GM12878 (cell line): Measurements from ENCODE around the gene MACF1. TPM values are rescaled to one million over a fixed set of nuclear protein-coding genes. Genes with fewer than 3 reads are reported as not detected.

Source experiments
- ATAC-seq: fragments of 200-7000 bp; cut with Tn5 transposase; 3 replicates; pipeline ENCODE4 v1.9.1; 2020; ENCODE audit warnings: mild to moderate bottlenecking, moderate library complexity
- BruUV-seq: library from RNA; stranded (reverse); fragments of 400-500 nt; replicated peaks from 2 replicates; lab custom pipeline; 2021; lab: Mats Ljungman, UMichigan
- CTCF ChIA-PET: fragments of 300-600 bp; sonication (Branson Sonifier 250); formaldehyde crosslinking; extraction: SDS; loops from one replicate; lab custom pipeline; 2021; ENCODE audit warnings: inconsistent platforms; lab: Yijun Ruan, JAX
- POLR2A ChIA-PET: fragments of 350-600 bp; formaldehyde crosslinking; extraction: SDS; loops from one replicate; lab custom pipeline; 2021; ENCODE audit warnings: inconsistent platforms; lab: Charles Lee
- RAD21 ChIA-PET: fragments of 300-600 bp; sonication (Branson Sonifier 250); formaldehyde crosslinking; loops from one replicate; lab custom pipeline; 2023; ENCODE audit warnings: antibody characterized with exemption; ENCODE audit not compliant: unreplicated experiment; lab: Charles Lee
- SMC1A ChIA-PET: fragments of 300-600 bp; sonication (Branson Sonifier 250); formaldehyde crosslinking; loops from one replicate; lab custom pipeline; 2023; ENCODE audit not compliant: unreplicated experiment, uncharacterized antibody; lab: Charles Lee
- DNase-seq: peaks from one replicate; pipeline ENCODE4 v3.0.0-alpha.2; 2011; ENCODE audit warnings: low read depth, low spot score
- FAIRE-seq: peaks from 3 replicates; lab custom pipeline; 2011; peaks lifted over from hg19 to GRCh38; lab: Jason Lieb, UNC
- H2AFZ ChIP-seq: 2 replicates; pipeline ENCODE4 v1.6.0; 2011; ENCODE audit warnings: low read depth, low read length, control low read depth; ENCODE audit not compliant: control insufficient read depth
- H3K27ac ChIP-seq: 2 replicates; pipeline ENCODE4 v1.5.1; 2011; ENCODE audit warnings: control low read depth; ENCODE audit not compliant: control insufficient read depth, insufficient read depth
- H3K27me3 ChIP-seq, 2 experiments: replicated peaks in 1 of 2; 2 replicates each; pipeline versions ENCODE4 v1.6.0 to v1.6.1; 2011; ENCODE audit warnings: low read length in 1 of 2; ENCODE audit not compliant: control insufficient read depth in 2 of 2, insufficient read depth in 2 of 2
- H3K36me3 ChIP-seq, 2 experiments: 2 replicates each; pipeline ENCODE4 v1.5.1; 2011; ENCODE audit warnings: low read length in 1 of 2; ENCODE audit not compliant: control insufficient read depth in 2 of 2, insufficient read depth in 2 of 2
- H3K4me1 ChIP-seq: 2 replicates; pipeline ENCODE4 v1.6.1; 2011; ENCODE audit warnings: mild to moderate bottlenecking, low read length, moderate library complexity, mixed read lengths; ENCODE audit not compliant: control insufficient read depth, insufficient read depth
- H3K4me2 ChIP-seq: 2 replicates; pipeline ENCODE4 v1.6.0; 2011; ENCODE audit warnings: control low read depth; ENCODE audit not compliant: control insufficient read depth, insufficient read depth
- H3K4me3 ChIP-seq: fragments of 200-600 bp; sonication (generic); 2 replicates; pipeline ENCODE4 v1.5.1; 2016
- H3K79me2 ChIP-seq: 2 replicates; pipeline ENCODE4 v1.6.0; 2011; ENCODE audit warnings: low read length; ENCODE audit not compliant: control insufficient read depth, insufficient read depth
- H3K9ac ChIP-seq: 2 replicates; pipeline ENCODE4 v1.8.0; 2011; ENCODE audit warnings: low read length, control low read depth, mixed read lengths; ENCODE audit not compliant: control insufficient read depth, insufficient read depth
- H3K9me3 ChIP-seq: replicated peaks from 3 replicates; pipeline ENCODE4 v1.5.1; 2011; ENCODE audit warnings: mild to moderate bottlenecking, low read length; ENCODE audit not compliant: control insufficient read depth, insufficient read depth
- H4K20me1 ChIP-seq: 2 replicates; pipeline ENCODE4 v1.6.0; 2011; ENCODE audit not compliant: control insufficient read depth, insufficient read depth
- BCL11A ChIP-seq: IDR thresholded peaks from 2 replicates; pipeline ENCODE4 v1.6.1; 2011; ENCODE audit warnings: low read depth, low read length
- DPF2 ChIP-seq: fragments of 450-650 bp; IDR thresholded peaks from 2 replicates; pipeline ENCODE4 v1.6.1; 2017; ENCODE audit warnings: mild to moderate bottlenecking
- HCFC1 ChIP-seq: fragments of 150-350 bp; IDR thresholded peaks from 2 replicates; pipeline ENCODE4 v1.6.1; 2014; ENCODE audit warnings: low read length
- IKZF2 ChIP-seq, 2 experiments: fragments of 450-650 bp; IDR thresholded peaks; 2 replicates each; pipeline ENCODE4 v1.6.1; 2017; ENCODE audit warnings: mild to moderate bottlenecking in 2 of 2, moderate library complexity in 2 of 2
- JUNB ChIP-seq: IDR thresholded peaks from 2 replicates; pipeline ENCODE4 v1.6.1; 2016; ENCODE audit warnings: antibody characterized with exemption, mild to moderate bottlenecking
- NRF1 ChIP-seq: conservative IDR thresholded peaks from 2 replicates; pipeline ENCODE4 v1.6.1; 2011; ENCODE audit warnings: mild to moderate bottlenecking, low read depth, low read length, improper control_type of control experiment
- POU2F2 ChIP-seq: IDR thresholded peaks from 3 replicates; pipeline ENCODE4 v1.6.1; 2011; ENCODE audit warnings: low read depth, mild to moderate bottlenecking, low read length, borderline replicate concordance
- RELA ChIP-seq: fragments of 450-650 bp; IDR thresholded peaks from 2 replicates; pipeline ENCODE4 v1.8.0; 2014; ENCODE audit warnings: borderline replicate concordance; ENCODE audit not compliant: partially characterized antibody
- RUNX3 ChIP-seq: IDR thresholded peaks from 2 replicates; pipeline ENCODE4 v1.6.1; 2012; ENCODE audit warnings: low read length, inconsistent platforms
- SIN3A ChIP-seq: IDR thresholded peaks from 2 replicates; pipeline ENCODE4 v1.6.1; 2012; ENCODE audit warnings: low read depth, low read length, improper control_type of control experiment
- SIX5 ChIP-seq: IDR thresholded peaks from 2 replicates; pipeline ENCODE4 v1.6.1; 2011; ENCODE audit warnings: mild to moderate bottlenecking, low read depth, low read length, moderate library complexity; ENCODE audit not compliant: severe bottlenecking
- ZBTB11 ChIP-seq: fragments of 450-650 bp; formaldehyde crosslinking; IDR thresholded peaks from 2 replicates; pipeline ENCODE4 v1.5.0; 2022; ENCODE audit warnings: mild to moderate bottlenecking, missing genetic modification characterization
- ZNF207 ChIP-seq: fragments of 450-650 bp; IDR thresholded peaks from 2 replicates; pipeline ENCODE4 v1.6.1; 2014; ENCODE audit warnings: antibody characterized with exemption, mild to moderate bottlenecking, borderline replicate concordance
- ZNF622 ChIP-seq: fragments of 450-650 bp; IDR thresholded peaks from 2 replicates; pipeline ENCODE4 v1.6.1; 2017; ENCODE audit warnings: mild to moderate bottlenecking, inconsistent platforms
- ZZZ3 ChIP-seq: IDR thresholded peaks from 2 replicates; pipeline ENCODE4 v1.6.1; 2011; ENCODE audit warnings: low read depth; ENCODE audit not compliant: control insufficient read depth, insufficient read length
- WGBS: methylation state at CpG from one replicate; pipeline ENCODE4 v1.1.6; 2016; ENCODE audit warnings: low lambda C conversion rate; ENCODE audit not compliant: insufficient replicate concordance, insufficient coverage; ENCODE audit errors: missing lambda C conversion rate; 5-methylcytosine and 5-hydroxymethylcytosine counted together
- in situ Hi-C: fragments of 300-500 bp; cut with MboI; formaldehyde crosslinking; loops from 9 replicates; pipeline ENCODE4 v1.14.3; 2018; ENCODE audit warnings: mixed read lengths
- intact Hi-C: fragments of 100-400 bp; cut with micrococcal nuclease; formaldehyde crosslinking; loops from one replicate; pipeline ENCODE4 v1.14.2; 2022; ENCODE audit not compliant: unreplicated experiment
- polyA plus RNA-seq, 11 experiments: library from polyadenylated mRNA; depleted of rRNA in 4 of 11; unstranded in 6 of 11; stranded (reverse) in 5 of 11; fragments of >200 nt; fragmentation: Nextera tagmentation in 4 of 11; fragmentation: Illumina TruSeq in 1 of 11; extraction: Ambion mirVana in 4 of 11; extraction: Trizol in 1 of 11; gene quantifications; 1 replicate in 1 of 11; 2 replicates in 10 of 11; pipeline versions ENCODE4 v1.2.1 to v1.2.3, GENCODE V29; 2011 to 2016; ENCODE audit warnings: inconsistent platforms in 2 of 11, missing spikeins in 2 of 11, low read depth in 1 of 11
- total RNA-seq, 4 experiments: library from RNA; depleted of rRNA in 3 of 4; stranded (reverse); fragments of >200 nt in 3 of 4; fragmentation: Illumina TruSeq in 1 of 4; extraction: Trizol in 1 of 4; gene quantifications; 2 replicates each; pipeline versions ENCODE4 v1.2.1 to v1.2.3, GENCODE V29; 2013 to 2021

The MACF1 gene
- total and polyA plus RNA-seq, 10 of the 15 experiments (the other 5 are each of a cell fraction or from before 2014, with no cell fraction given) = 15.5 to 201 (median 76.9) TPM

DNA sequence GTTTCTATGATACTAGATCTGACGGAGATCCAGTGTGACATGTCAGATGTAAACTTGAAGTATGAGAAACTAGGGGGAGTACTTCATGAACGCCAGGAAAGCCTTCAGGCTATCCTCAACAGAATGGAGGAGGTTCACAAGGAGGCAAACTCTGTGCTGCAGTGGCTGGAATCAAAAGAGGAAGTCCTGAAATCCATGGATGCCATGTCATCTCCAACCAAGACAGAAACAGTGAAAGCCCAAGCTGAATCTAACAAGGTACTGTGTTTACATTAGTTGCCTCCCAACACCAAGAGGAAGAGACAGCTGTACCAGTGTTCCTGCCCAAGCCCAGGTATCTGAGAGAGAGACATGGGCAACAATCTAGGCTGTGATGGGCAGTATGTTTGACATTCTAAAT lies 174.7 kb downstream of the MACF1 start:
- H3K9ac ChIP-seq = no peak overlapping the region
- WGBS = 98% methylated on average over 2 of the region's 2 CpGs
- ChIA-PET SMC1A (interaction anchor here (2.1 to 2.3 kb wide), 2 partner anchors 110 to 187 kb away, joined by 8 to 10 read pairs; no protein-coding TSS in a partner anchor), POLR2A (no interaction called here), RAD21 (interaction anchor here (2.0 kb wide), 1 partner anchor 186 kb away, joined by 8 read pairs; no protein-coding TSS in a partner anchor), CTCF (interaction anchor here (0.8 to 4.0 kb wide), 7 partner anchors 9 to 280 kb away, joined by 3 to 20 read pairs (median 7); no protein-coding TSS in a partner anchor)
- H3K27me3 ChIP-seq = no peaks in the 10 kb centered on the region
- no peaks in the 10 kb centered on the region for H3K9me3 ChIP-seq
- no TSS peak for BruUV-seq
- H3K79me2 ChIP-seq = no peaks in the 10 kb centered on the region
- no peak overlapping the region for H3K4me2 ChIP-seq
- H4K20me1 ChIP-seq = no peaks in the 10 kb centered on the region
- H2AFZ ChIP-seq = no peak overlapping the region
- no peak overlapping the region for H3K27ac ChIP-seq
- in situ Hi-C loops = no loop called here
- intact Hi-C loops = no loop called here
- ATAC-seq (no peak), FAIRE-seq (no peak), DNase-seq (no peak)
- no peaks in the 10 kb centered on the region for H3K4me1 ChIP-seq
- H3K36me3 ChIP-seq = peaks cover 5 to 34% of the 10 kb centered on the region in 2 experiments
- TF ChIP-seq RUNX3 (no peak), NRF1 (no peak), IKZF2 (IDR thresholded peaks at IDR 0.05) (no peak), HCFC1 (no peak)
- TF ChIP-seq, all 136 proteins: peak for 0
- no peak overlapping the region for H3K4me3 ChIP-seq

- no peak overlapping the region for H3K4me2 ChIP-seq
- peaks cover 5 to 35% of the 10 kb centered on the region in 2 experiments for H3K36me3 ChIP-seq
- H3K27ac ChIP-seq = no peak overlapping the region
- H3K79me2 ChIP-seq = no peaks in the 10 kb centered on the region
- SMC1A ChIA-PET = interaction anchor here (1.8 to 2.3 kb wide), 2 partner anchors 188 kb away, joined by 9 to 10 read pairs; no protein-coding TSS in a partner anchor
- no peaks in the 10 kb centered on the region for H3K4me1 ChIP-seq
- FAIRE-seq (no peak), ATAC-seq (no peak), DNase-seq (no peak)
- POLR2A ChIA-PET = no interaction called here
- H3K4me3 ChIP-seq = no peak overlapping the region
- H2AFZ ChIP-seq = no peak overlapping the region
- no peaks in the 10 kb centered on the region for H3K9me3 ChIP-seq
- CTCF ChIA-PET = interaction anchor here (1.8 kb wide), 1 partner anchor 114 kb away, joined by 7 read pairs; no protein-coding TSS in a partner anchor
- in situ Hi-C loops (no loop called here), intact Hi-C loops (no loop called here)
- no TSS peak for BruUV-seq
- no peaks in the 10 kb centered on the region for H3K27me3 ChIP-seq
- no peak overlapping the region for H3K9ac ChIP-seq
- RAD21 ChIA-PET = no interaction called here
- no peaks in the 10 kb centered on the region for H4K20me1 ChIP-seq
- TF ChIP-seq ZBTB11 (no peak), ZZZ3 (no peak), JUNB (no peak), RELA (no peak), DPF2 (no peak), ZNF622 (no peak), POU2F2 (no peak), SIX5 (no peak), BCL11A (no peak), ZNF207 (no peak), SIN3A (no peak)
These were observed 175.5 kb downstream of the MACF1 start for GRCh38 chr1:39380036-39380435.
